GM23248 (cell line): ENCODE data around the gene ABCB11. TPM values are rescaled to one million over a fixed set of nuclear protein-coding genes. Genes with fewer than 3 reads are reported as not detected.

Experiments
- DNase-seq: peaks from one replicate; pipeline ENCODE4 v3.0.0-alpha.2; 2015
- H2AFZ ChIP-seq: fragments of 200-600 bp; sonication (generic); 2 replicates; pipeline ENCODE4 v1.6.1; 2016; ENCODE audit warnings: antibody characterized with exemption
- H3F3A ChIP-seq: fragments of 200-600 bp; sonication (generic); 2 replicates; pipeline ENCODE4 v1.6.1; 2016; ENCODE audit warnings: mild to moderate bottlenecking, antibody characterized with exemption, mixed run types; ENCODE audit not compliant: insufficient read depth
- H3K27ac ChIP-seq: fragments of 200-600 bp; sonication (generic); 2 replicates; pipeline ENCODE4 v1.5.1; 2016; ENCODE audit warnings: mild to moderate bottlenecking
- H3K27me3 ChIP-seq: fragments of 200-600 bp; sonication (generic); replicated peaks from 2 replicates; pipeline ENCODE4 v1.6.1; 2016; ENCODE audit warnings: mild to moderate bottlenecking; ENCODE audit not compliant: insufficient read depth
- H3K36me3 ChIP-seq: fragments of 200-600 bp; sonication (generic); 2 replicates; pipeline ENCODE4 v1.6.1; 2016; ENCODE audit warnings: low read depth, mild to moderate bottlenecking
- H3K4me1 ChIP-seq: fragments of 200-600 bp; sonication (generic); 2 replicates; pipeline ENCODE4 v1.6.1; 2016; ENCODE audit warnings: mild to moderate bottlenecking; ENCODE audit not compliant: insufficient read depth
- H3K4me2 ChIP-seq: fragments of 200-600 bp; sonication (generic); one replicate; pipeline ENCODE4 v1.6.1; 2016; ENCODE audit warnings: mild to moderate bottlenecking; ENCODE audit not compliant: unreplicated experiment
- H3K4me3 ChIP-seq: fragments of 200-600 bp; sonication (generic); 2 replicates; pipeline ENCODE4 v1.5.1; 2016; ENCODE audit warnings: mild to moderate bottlenecking
- H3K79me2 ChIP-seq: fragments of 200-600 bp; sonication (generic); 2 replicates; pipeline ENCODE4 v1.6.1; 2016; ENCODE audit warnings: mild to moderate bottlenecking; ENCODE audit not compliant: insufficient read depth
- H3K9ac ChIP-seq: fragments of 200-600 bp; sonication (generic); 2 replicates; pipeline ENCODE4 v1.6.1; 2016; ENCODE audit warnings: mild to moderate bottlenecking
- H3K9me2 ChIP-seq: fragments of 200-600 bp; sonication (generic); 2 replicates; pipeline ENCODE4 v1.6.1; 2016; ENCODE audit warnings: mixed run types, mild to moderate bottlenecking, moderate library complexity; ENCODE audit not compliant: insufficient read depth
- H3K9me3 ChIP-seq: fragments of 200-600 bp; sonication (generic); one replicate; pipeline ENCODE4 v1.6.1; 2017; ENCODE audit warnings: low read depth
- H4K20me1 ChIP-seq: fragments of 200-600 bp; sonication (generic); 2 replicates; pipeline ENCODE4 v1.6.0; 2016; ENCODE audit not compliant: insufficient read depth
- EZH2 ChIP-seq: fragments of 200-600 bp; sonication (generic); IDR thresholded peaks from 2 replicates; pipeline ENCODE4 v1.6.1; 2018; ENCODE audit warnings: antibody characterized with exemption, mild to moderate bottlenecking; ENCODE audit not compliant: insufficient read depth, poor library complexity, severe bottlenecking
- EZH2phosphoT487 ChIP-seq: fragments of 200-600 bp; sonication (generic); IDR thresholded peaks from 2 replicates; pipeline ENCODE4 v1.6.1; 2018; ENCODE audit warnings: antibody characterized with exemption, moderate library complexity, mild to moderate bottlenecking, low read depth; ENCODE audit not compliant: insufficient read depth
- WGBS, 2 experiments: methylation state at CpG; one replicate each; pipeline ENCODE4 v1.1.6; 2015 to 2017; ENCODE audit warnings: low lambda C conversion rate in 2 of 2, low coverage in 1 of 2; ENCODE audit errors: missing lambda C conversion rate in 2 of 2; 5-methylcytosine and 5-hydroxymethylcytosine counted together
- in situ Hi-C: fragments of 300-500 bp; cut with MboI; formaldehyde crosslinking; loops from 2 replicates; pipeline ENCODE4 v1.15.0; 2020
- polyA plus RNA-seq: library from polyadenylated mRNA; unstranded; fragments of >200 nt; fragmentation: Nextera tagmentation; extraction: Ambion mirVana; gene quantifications from 2 replicates; pipeline ENCODE4 v1.2.1, GENCODE V29; 2016
- total RNA-seq: library from RNA; depleted of rRNA; stranded (reverse); fragments of >200 nt; shearing (Covaris generic); gene quantifications from 2 replicates; pipeline ENCODE4 v1.2.3, GENCODE V29; 2014

The ABCB11 gene
- total and polyA plus RNA-seq, 2 experiments from 2014 or later: not detected

- no peak overlapping the region for H3K4me3 ChIP-seq
- H2AFZ ChIP-seq: no peak overlapping the region
- H3K79me2 ChIP-seq: no peaks in the 10 kb centered on the region
- 6 to 19% methylated on average over 1 of the region's 1 CpG for WGBS, 2 experiments
- TF ChIP-seq EZH2: no peak
- no peak for TF ChIP-seq EZH2phosphoT487
- DNase-seq: no peak
- no peak overlapping the region for H3K4me2 ChIP-seq
- H3K27ac ChIP-seq: no peak overlapping the region
- H3K9me2 ChIP-seq: no peaks in the 10 kb centered on the region
- no peaks in the 10 kb centered on the region for H3K27me3 ChIP-seq
- H3K4me1 ChIP-seq: no peaks in the 10 kb centered on the region
- no peaks in the 10 kb centered on the region for H3K9me3 ChIP-seq
- in situ Hi-C loops: no loop called here
- H3K9ac ChIP-seq: no peak overlapping the region
- H3K36me3 ChIP-seq: no peaks in the 10 kb centered on the region
- H4K20me1 ChIP-seq: no peaks in the 10 kb centered on the region
- no peaks in the 10 kb centered on the region for H3F3A ChIP-seq
Measured at GRCh38 chr2:169042856-169043255, 11.7 kb upstream of the ABCB11 start.

DNA sequence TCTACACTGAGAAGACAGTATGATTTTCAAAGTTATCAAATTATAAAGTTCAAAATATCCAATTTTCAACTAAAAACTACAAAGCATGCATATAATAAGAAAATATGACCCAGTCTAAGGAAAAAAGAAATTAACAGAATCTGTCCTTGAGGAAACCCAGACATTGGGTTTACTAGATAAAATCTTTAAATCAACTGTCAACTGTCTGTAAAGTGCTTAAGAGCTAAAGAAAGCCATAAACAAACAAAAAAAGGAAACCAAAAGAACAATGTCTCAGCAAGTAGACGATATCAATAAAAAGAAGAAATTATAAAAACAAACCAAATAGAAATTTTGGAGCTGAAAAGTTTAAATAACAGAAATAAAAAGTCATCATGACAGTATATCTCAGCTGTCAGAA, 10.5 kb upstream of the ABCB11 start:
- Histone ChIP-seq H3K27me3 (no peaks in the 10 kb centered on the region), H3F3A (no peaks in the 10 kb centered on the region), H3K27ac (no peak overlapping the region), H3K36me3 (no peaks in the 10 kb centered on the region), H3K9ac (no peak overlapping the region), H3K79me2 (no peaks in the 10 kb centered on the region), H3K4me3 (no peak overlapping the region), H3K4me2 (no peak overlapping the region), H3K4me1 (no peaks in the 10 kb centered on the region), H4K20me1 (no peaks in the 10 kb centered on the region), H3K9me2 (no peaks in the 10 kb centered on the region), H2AFZ (no peak overlapping the region), H3K9me3 (no peaks in the 10 kb centered on the region)
- in situ Hi-C loops: no loop called here
- no peak for TF ChIP-seq EZH2phosphoT487
- no peak for DNase-seq
- WGBS, 2 experiments: 3 to 8% methylated on average over 1 of the region's 1 CpG

GRCh38 chr2:169039702-169040101, 8.6 kb upstream of the ABCB11 start:
- H3K27ac ChIP-seq: no peak overlapping the region
- no peaks in the 10 kb centered on the region for H3K4me1 ChIP-seq
- H3K36me3 ChIP-seq: no peaks in the 10 kb centered on the region
- DNase-seq: no peak
- TF ChIP-seq EZH2phosphoT487 (no peak), EZH2 (no peak)
- no peaks in the 10 kb centered on the region for H4K20me1 ChIP-seq
- H3K9me2 ChIP-seq: no peaks in the 10 kb centered on the region; the same call in 1 of the 2 replicates
- H3K79me2 ChIP-seq: no peaks in the 10 kb centered on the region
- H3F3A ChIP-seq: no peaks in the 10 kb centered on the region
- H3K4me2 ChIP-seq: no peak overlapping the region
- in situ Hi-C loops: no loop called here
- H3K9me3 ChIP-seq: no peaks in the 10 kb centered on the region
- no peak overlapping the region for H3K4me3 ChIP-seq
- H3K9ac ChIP-seq: no peak overlapping the region
- WGBS, 2 experiments: 14 to 15% methylated on average over 4 of the region's 4 CpGs
- H2AFZ ChIP-seq: no peak overlapping the region
- H3K27me3 ChIP-seq: no peaks in the 10 kb centered on the region

- WGBS, 2 experiments: 65 to 73% methylated on average over 2 of the region's 2 CpGs
- Histone ChIP-seq H2AFZ (no peak overlapping the region), H3K9me3 (no peaks in the 10 kb centered on the region), H3K9ac (no peak overlapping the region), H3K79me2 (no peaks in the 10 kb centered on the region), H3K27ac (no peak overlapping the region), H3K4me2 (no peak overlapping the region), H3F3A (no peaks in the 10 kb centered on the region), H4K20me1 (no peaks in the 10 kb centered on the region), H3K4me3 (no peak overlapping the region), H3K4me1 (no peaks in the 10 kb centered on the region), H3K36me3 (no peaks in the 10 kb centered on the region), H3K27me3 (no peaks in the 10 kb centered on the region), H3K9me2 (no peaks in the 10 kb centered on the region; the same call in 1 of the 2 replicates)
- TF ChIP-seq EZH2phosphoT487 (no peak), EZH2 (no peak)
- DNase-seq: peak; percentile 7
- in situ Hi-C loops: no loop called here
Measured at GRCh38 chr2:169038338-169038757, 7.2 kb upstream of the ABCB11 start.
